ENCODE data around the gene COL13A1.

COL13A1 gene

GRCh38 chr10:69955211-69955805, 153.6 kb downstream of the COL13A1 start:
- DNase-seq = no peak

GRCh38 chr10:69955897-69956740, 154.4 kb downstream of the COL13A1 start:
- DNase-seq = no peak

- no peak for DNase-seq
Observed at GRCh38 chr10:69956741-69957230, 155.1 kb downstream of the COL13A1 start.

- no peak for DNase-seq
Observed at GRCh38 chr10:69957241-69957885, 155.7 kb downstream of the COL13A1 start.

- DNase-seq = peak; percentile 24
Observed at GRCh38 chr10:69957886-69958555, 156.3 kb downstream of the COL13A1 start.

- no peak for DNase-seq
Observed at GRCh38 chr10:69958556-69958902, 156.8 kb downstream of the COL13A1 start.

- peak; percentile 70 for DNase-seq
Observed at GRCh38 chr10:69959911-69960310, 158.2 kb downstream of the COL13A1 start.

- no peak for DNase-seq
Observed at GRCh38 chr10:69960606-69960987, 158.9 kb downstream of the COL13A1 start.

- DNase-seq = no peak
Observed at GRCh38 chr10:69960988-69961880, 159.5 kb downstream of the COL13A1 start.

GRCh38 chr10:69961881-69962745, 160.4 kb downstream of the COL13A1 start:
- DNase-seq = peak; percentile 49

- no peak for DNase-seq
Observed at GRCh38 chr10:69962746-69963135, 161.0 kb downstream of the COL13A1 start.

- no peak for DNase-seq
Observed at GRCh38 chr10:69963178-69963834, 161.6 kb downstream of the COL13A1 start.

GRCh38 chr10:69963835-69964710, 162.4 kb downstream of the COL13A1 start:
- no peak for DNase-seq

GRCh38 chr10:69965086-69965485, 163.4 kb downstream of the COL13A1 start:
- no peak for DNase-seq

- no peak for DNase-seq
Observed at GRCh38 chr10:69965919-69966662, 164.4 kb downstream of the COL13A1 start.

- peak; percentile 49 for DNase-seq
Observed at GRCh38 chr10:69968830-69969229, 167.1 kb downstream of the COL13A1 start.

- no peak for DNase-seq
Observed at GRCh38 chr10:69969977-69970376, 168.3 kb downstream of the COL13A1 start.

- DNase-seq = no peak
Observed at GRCh38 chr10:69972981-69973397, 171.3 kb downstream of the COL13A1 start.

- no peak for DNase-seq
Observed at GRCh38 chr10:69973678-69974077, 172.0 kb downstream of the COL13A1 start.
